Esophagus mucosa (tissue), 1 donor: ENCODE measurements around the gene CDC42EP3. TPM values are rescaled to one million over a fixed set of nuclear protein-coding genes. Genes with fewer than 3 reads are reported as not detected.

Experiments
- ATAC-seq: fragments of 200-7000 bp; cut with Tn5 transposase; one replicate; pipeline ENCODE4 v1.9.1; 2020
- total RNA-seq: library from RNA; stranded (reverse); gene quantifications from one replicate; pipeline ENCODE4 v1.2.4, GENCODE V29; 2023
- donor health status: DM: yes; HTN: yes; CAD: no.

Gene CDC42EP3
- total RNA-seq, 1 donor from 2014 or later = 5.9 TPM

DNA sequence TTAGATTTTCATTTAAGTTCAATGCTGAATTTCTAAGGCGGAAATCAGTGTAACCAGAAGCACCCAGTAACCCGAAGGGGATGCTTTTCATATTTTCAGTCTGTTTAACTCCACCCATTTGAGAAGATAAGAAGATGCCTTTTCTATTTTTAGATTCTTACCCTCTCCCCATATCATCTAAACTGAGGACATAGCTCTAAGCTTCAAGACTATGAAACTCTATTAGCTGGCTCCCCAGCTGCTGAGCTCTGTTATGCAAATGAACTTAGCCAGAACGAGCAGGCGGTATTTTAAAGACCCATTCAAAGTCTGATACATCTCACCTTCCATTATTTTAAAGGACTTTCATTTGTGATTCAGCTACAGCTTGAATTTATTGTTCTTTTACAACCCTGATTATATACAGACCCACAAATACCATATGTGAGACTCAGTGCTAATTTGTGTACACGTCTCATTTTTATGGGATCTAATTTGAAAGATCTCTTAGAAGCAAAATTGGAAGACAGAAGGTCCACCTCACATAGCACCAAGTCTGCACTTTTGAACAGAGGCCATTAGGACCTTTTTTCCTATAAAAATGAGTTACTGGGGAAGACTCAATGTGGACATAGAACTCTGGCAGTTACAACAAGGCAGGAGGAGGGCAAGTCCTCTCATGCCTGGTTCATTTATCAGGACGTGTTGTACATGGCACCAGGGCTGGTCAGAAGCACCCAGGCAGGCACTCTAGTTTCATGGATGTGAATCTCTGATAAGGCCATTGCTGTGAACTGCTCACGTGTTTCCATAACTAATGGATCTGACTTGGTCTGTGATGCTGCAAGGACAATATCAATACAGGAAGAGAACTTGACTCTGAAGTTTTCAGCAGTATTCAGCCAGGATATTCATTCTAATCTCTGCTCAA, 16.3 kb downstream of the CDC42EP3 start:
- peak; percentile 31 for ATAC-seq

DNA sequence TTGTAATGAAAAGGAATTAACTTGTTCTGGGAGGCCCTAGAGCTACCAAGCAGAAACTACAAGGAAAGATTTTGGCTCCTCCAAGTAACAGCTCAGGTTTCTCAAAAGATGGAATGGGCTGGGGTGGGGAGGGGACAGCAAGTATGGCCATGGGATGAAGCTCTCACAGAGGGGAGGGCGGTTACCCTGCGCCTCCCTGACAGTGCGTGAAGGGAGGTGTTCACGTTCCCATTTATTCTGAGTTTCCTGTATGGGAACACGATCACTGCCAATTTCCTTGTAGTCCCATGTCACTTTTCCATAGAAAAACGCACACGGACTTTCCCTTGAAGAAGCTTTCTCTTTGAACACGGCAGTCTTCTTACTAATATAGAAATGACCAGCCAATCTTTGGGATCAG, 17.0 kb downstream of the CDC42EP3 start:
- ATAC-seq = peak; percentile 6

- ATAC-seq = peak; percentile 50
Observed at GRCh38 chr2:37653805-37654378, 17.6 kb downstream of the CDC42EP3 start.

- no peak for ATAC-seq
Observed at GRCh38 chr2:37653093-37653492, 18.3 kb downstream of the CDC42EP3 start.

GRCh38 chr2:37652199-37652640, 19.2 kb downstream of the CDC42EP3 start:
- peak; percentile 83 for ATAC-seq

DNA sequence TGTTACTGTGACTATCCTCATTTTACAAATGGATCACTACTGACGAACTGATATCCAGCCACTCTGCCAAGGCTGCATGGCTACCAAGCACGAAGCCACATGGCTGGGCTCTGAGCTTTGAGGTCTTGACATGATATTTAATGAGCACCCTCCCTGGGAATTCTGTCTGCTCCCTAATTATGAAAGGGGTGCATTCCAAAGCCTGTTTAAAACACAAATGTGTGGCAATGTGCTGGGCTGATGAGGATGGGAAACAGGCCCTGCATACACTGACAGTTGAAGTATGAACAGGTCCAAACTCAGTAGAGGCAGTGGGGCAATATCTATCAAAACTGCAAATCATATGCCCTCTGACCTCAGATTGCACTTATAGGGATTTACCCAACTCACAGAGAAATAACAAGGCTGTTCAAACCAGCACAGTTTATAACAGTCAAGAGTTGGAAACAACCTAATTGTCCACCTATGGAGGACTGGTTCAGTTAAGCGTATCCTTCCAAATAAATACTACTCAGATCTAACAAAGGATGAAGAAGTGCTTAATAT, 20.8 kb downstream of the CDC42EP3 start:
- no peak for ATAC-seq

- ATAC-seq = no peak
Observed at GRCh38 chr2:37649518-37649917, 21.9 kb downstream of the CDC42EP3 start.

DNA sequence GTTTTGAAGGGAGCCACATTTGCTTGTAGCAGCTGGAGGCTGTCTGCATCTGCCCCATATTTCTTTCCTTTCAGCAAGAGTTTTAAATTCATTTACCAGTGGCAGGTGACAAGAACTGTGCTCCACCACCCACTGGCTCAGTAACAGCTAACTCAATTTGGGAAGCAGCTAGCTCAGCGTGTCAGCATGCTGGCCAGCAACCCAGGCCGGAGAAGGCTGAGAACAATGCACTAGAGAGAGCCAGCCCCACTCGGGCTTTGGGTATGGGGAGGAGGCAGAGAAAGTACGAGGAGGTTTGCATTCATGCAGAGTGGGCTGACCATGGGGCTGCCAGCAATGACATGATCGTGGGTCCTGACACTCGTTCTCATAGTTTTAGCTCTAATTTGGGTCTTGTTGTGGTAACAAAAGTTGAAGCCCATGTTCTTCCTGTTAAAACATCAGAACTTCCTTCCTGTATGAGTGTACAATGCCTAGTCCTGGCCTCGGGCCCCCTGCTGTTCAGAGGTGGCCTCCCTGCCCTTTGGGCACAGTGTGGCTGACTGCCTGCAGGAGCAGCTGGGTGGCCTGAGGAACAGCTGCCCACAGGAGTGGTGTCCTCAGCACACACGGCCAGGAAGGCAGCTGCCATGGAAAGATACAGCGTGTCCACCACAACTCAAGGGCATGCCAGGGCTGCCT, 23.0 kb downstream of the CDC42EP3 start:
- peak; percentile 50 for ATAC-seq

- ATAC-seq = no peak
Observed at GRCh38 chr2:37647971-37648330, 23.5 kb downstream of the CDC42EP3 start.

DNA sequence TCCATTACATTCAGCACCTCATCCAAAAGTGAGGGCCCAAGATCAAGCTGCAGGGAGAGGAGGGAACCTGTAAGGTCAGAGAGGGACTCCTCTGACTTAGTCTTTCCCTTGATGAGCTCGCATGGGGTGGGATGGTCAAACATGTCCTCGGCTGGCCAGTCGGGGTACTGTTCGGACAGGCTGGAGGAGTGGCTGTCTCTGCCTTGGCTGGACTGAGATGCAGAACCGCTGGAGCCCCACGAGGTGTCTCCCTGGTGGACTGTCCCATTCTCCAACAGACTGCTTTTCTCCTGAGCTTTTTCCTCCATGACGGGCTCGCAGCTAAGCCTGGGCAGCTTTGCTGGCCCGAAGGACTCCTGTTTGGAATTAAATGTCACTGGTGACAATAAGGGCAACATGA, 25.6 kb downstream of the CDC42EP3 start:
- no peak for ATAC-seq

DNA sequence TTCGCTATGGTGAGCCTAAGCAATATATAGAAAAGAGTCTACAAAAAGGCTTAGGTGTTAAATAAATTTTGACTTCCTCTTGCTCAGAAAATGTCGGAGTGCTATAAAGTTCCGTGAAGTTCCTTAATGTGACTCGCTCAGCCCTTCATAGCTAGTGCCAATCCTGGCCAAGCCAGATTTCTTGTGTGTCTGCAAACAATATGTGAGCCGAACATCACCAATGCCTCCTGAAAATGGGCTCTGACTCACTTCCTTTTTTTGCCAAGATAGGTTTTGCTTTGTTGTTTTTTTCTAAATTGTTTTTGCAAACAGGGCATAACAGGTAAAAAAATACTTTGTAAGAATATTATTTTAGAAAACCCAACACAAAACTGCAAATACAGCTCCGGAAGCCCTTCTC, 26.1 kb downstream of the CDC42EP3 start:
- ATAC-seq = peak; percentile 54

- no peak for ATAC-seq
Observed at GRCh38 chr2:37644191-37644590, 27.3 kb downstream of the CDC42EP3 start.

DNA sequence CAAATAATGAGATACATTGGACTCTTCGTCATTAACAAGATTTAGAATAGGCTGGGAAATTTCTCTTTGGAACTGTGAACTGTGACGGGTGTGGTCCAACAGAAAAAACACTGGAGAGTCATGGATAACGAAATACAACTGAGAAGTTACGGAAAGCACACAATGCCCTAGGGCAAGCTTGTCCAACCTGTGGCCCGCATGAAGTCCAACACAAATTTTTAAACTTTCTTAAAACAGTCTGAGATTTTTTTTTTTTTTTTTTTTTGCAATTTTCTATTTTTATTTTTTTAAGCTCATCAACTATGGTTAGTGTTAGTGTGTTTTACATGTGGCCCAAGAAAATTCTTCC, 27.7 kb downstream of the CDC42EP3 start:
- no peak for ATAC-seq

DNA sequence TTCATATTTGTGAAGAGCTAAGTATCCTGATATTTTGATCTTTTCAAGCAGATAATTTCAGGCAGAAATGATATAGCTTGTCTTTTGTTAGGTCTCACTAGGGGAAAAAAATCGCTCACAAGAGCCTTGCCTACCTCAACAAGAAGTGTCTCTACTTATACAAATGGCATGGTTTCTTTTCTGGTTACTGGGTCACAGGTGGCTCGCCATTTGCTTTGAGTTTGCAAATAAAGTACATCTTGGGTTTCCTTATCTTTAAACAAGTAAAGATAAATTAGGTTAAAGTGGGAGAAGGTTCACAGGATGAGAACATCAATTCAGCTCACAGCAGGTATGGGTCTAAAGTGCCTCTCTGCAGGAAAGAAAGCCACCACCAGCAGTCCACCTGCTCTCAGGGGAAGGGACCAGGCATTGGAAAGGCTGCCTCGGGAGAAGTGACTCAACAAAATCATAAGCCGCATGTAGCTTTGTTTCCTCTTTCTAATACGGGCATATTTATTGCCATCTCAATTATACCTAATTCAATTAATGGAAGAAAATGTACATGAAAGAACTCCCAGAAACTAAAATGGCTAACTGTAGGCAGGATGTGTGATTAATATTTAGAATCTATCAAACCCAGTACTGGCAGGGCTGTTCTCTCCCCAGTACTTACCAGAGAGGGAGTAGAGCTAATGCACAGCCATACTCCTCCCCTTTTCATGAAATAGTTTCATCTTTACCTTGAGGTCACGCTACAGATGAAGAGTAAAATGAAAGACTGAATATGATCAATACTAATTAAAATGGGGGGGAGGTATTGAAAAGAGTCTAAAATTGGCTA, 28.3 kb downstream of the CDC42EP3 start:
- ATAC-seq = no peak

DNA sequence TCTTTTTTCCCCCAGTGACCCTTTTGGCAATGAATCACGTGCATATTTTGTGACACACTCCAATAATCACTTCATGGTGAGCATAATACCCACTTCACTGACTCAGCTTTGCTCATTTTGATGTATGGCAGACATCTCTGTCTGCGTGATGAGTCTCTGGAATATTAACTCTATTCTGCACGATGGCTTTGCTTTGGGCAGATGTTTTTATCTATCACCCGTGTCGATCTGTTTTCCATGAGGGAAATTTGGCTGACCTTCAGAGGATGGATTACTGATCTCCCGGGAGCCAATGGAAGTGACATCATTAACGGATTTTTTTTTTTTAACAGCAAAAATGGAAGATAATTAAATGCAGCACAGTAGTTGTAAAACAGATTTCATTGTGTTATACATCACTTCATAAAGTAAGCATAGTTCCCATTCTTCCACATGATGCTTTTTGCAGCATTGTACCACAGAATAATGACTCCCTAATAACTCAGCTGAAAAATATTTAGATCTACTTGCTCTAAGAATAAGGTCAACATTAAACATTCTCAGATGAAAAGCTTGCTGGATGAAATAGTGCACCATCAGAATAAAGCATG, 29.8 kb downstream of the CDC42EP3 start:
- no peak for ATAC-seq

DNA sequence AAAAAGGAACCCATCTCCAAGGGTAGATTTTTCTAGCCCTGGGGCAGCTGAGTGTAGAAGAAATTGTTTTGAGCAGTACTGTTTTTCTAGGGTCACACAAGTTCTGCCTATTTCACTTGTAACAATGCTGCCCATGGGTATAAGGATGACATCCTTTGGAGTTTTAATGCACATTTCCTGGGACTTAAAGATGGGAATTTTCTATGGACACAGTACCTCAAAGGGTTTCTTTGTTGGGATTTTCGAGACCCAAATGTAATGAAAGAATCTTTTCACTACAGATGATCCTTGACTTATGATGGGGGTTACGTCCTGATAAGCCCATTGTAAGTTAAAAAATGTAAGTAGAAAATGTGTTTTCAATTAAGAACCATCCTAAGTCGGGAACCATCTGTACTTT, 31.8 kb downstream of the CDC42EP3 start:
- ATAC-seq = no peak

GRCh38 chr2:37638973-37639372, 32.5 kb downstream of the CDC42EP3 start:
- ATAC-seq = no peak

DNA sequence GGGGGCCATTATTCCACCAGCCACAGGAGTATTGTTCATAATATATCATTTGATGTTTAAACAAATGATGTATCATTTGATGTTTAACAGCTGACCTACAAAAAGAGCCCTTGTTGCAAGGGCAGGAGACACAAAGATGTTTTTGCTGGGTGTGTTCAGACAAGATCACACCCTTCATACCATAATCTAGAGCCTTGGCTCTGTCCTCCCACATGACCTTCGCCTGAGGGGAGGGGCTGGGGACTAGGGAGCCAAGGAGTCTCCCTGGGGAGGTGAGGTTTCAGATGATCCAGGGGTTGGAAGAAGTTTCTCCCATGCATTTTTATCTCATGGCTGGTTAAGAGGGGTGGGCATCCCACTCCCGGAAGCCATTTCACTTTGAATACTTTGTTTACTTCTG, 33.5 kb downstream of the CDC42EP3 start:
- ATAC-seq = no peak

DNA sequence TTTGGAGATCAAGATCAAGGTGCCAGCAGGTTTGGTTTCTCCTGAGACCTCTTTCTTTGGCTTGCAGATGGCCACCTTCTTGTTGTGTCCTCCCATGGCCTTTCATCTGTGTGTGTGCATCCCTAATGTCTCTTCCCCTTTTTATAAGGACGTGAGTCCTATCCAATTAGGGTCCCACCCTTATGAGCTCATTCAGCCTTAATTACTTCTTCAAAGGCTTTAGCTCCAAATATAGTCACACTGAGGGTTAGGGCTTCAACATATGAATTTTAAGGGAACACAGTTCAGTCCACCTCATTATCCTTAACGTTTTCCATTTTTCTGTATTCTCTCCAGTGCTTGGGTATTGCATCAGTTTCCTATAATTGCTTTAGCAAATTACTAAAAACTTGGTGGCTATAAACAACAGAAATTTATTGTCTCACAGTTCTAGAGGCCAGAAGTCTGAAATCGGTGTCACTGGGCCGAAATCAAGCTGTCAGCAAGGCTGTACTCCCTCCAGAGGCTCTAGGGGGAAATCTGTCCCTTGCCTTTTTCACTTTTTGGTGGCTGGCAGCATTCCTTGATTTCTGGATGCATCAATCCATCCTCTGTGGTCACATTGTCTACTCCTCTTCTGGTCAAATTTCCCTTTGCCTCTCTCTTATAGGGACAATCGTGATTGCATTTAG, 34.1 kb downstream of the CDC42EP3 start:
- no peak for ATAC-seq

- no peak for ATAC-seq
Observed at GRCh38 chr2:37636381-37637066, 34.9 kb downstream of the CDC42EP3 start.
